HepG2 (cell line): ENCODE data around the gene CLEC9A. TPM values are rescaled to one million over a fixed set of nuclear protein-coding genes. Genes with fewer than 3 reads are reported as not detected.

ENCODE experiments used
- ATAC-seq: fragments of 200-7000 bp; cut with Tn5 transposase; 3 replicates; pipeline ENCODE4 v1.9.1; 2020; ENCODE audit warnings: mild to moderate bottlenecking, moderate library complexity
- BruUV-seq: library from RNA; stranded (reverse); fragments of 400-500 nt; replicated peaks from 2 replicates; lab custom pipeline; 2021; lab: Mats Ljungman, UMichigan
- CTCF ChIA-PET: fragments of 300-600 bp; formaldehyde crosslinking; extraction: SDS; loops from one replicate; lab custom pipeline; 2021; ENCODE audit warnings: low total read pairs, inconsistent platforms, low intra/inter-chr PET ratio; lab: Yijun Ruan, JAX
- POLR2A ChIA-PET: fragments of 350-600 bp; sonication (Branson Sonifier 250); formaldehyde crosslinking; loops from one replicate; lab custom pipeline; 2020; ENCODE audit warnings: antibody characterized with exemption, inconsistent platforms; lab: Yijun Ruan, JAX
- DNase-seq: peaks from one replicate; pipeline ENCODE4 v3.0.0-alpha.2; 2015; ENCODE audit warnings: low spot score
- FAIRE-seq: peaks from 3 replicates; lab custom pipeline; 2011; peaks lifted over from hg19 to GRCh38; lab: Jason Lieb, UNC
- H2AFZ ChIP-seq: one replicate; pipeline ENCODE4 v1.6.1; 2011; ENCODE audit warnings: low read length, inconsistent platforms
- H3K27ac ChIP-seq: fragments of 300-600 bp; 3 replicates; pipeline ENCODE4 v1.8.0; 2011; ENCODE audit warnings: mixed run types, mild to moderate bottlenecking, mixed read lengths, low read length, inconsistent platforms; ENCODE audit not compliant: insufficient read depth; ENCODE audit errors: extremely low read length
- H3K27me3 ChIP-seq, 2 experiments: fragments of 200-600 bp in 1 of 2; 2 replicates in 1 of 2; 3 replicates in 1 of 2; pipeline versions ENCODE4 v1.6.0 to v1.8.0; 2011; ENCODE audit warnings: low read length in 2 of 2, mild to moderate bottlenecking in 2 of 2, moderate library complexity in 2 of 2, inconsistent platforms in 1 of 2; ENCODE audit not compliant: insufficient read depth in 2 of 2, control insufficient read depth in 1 of 2
- H3K36me3 ChIP-seq, 2 experiments: fragments of 200-600 bp in 1 of 2; replicated peaks in 1 of 2; 2 replicates in 1 of 2; 3 replicates in 1 of 2; pipeline versions ENCODE4 v1.5.1 to v1.8.0; 2011; ENCODE audit warnings: low read length in 2 of 2, inconsistent platforms in 1 of 2; ENCODE audit not compliant: insufficient read depth in 2 of 2, control insufficient read depth in 1 of 2
- H3K4me1 ChIP-seq: 2 replicates; pipeline ENCODE4 v1.5.1; 2012; ENCODE audit warnings: low read length, inconsistent platforms; ENCODE audit not compliant: insufficient read depth
- H3K4me2 ChIP-seq: 2 replicates; pipeline ENCODE4 v1.6.0; 2011; ENCODE audit warnings: low read depth, low read length, inconsistent platforms
- H3K4me3 ChIP-seq, 3 experiments: fragments of 200-600 bp in 1 of 3; sonication (generic), shearing (Covaris generic) in 1 of 3; replicated peaks in 1 of 3; 2 replicates each; pipeline ENCODE4 v1.5.1; 2011 to 2016; ENCODE audit warnings: low read length in 3 of 3, inconsistent platforms in 2 of 3, low read depth in 2 of 3, mild to moderate bottlenecking in 2 of 3, control low read depth in 1 of 3, mixed read lengths in 1 of 3; ENCODE audit not compliant: insufficient read depth in 1 of 3
- H3K79me2 ChIP-seq: one replicate; pipeline ENCODE4 v1.6.1; 2011; ENCODE audit warnings: low read length, inconsistent platforms; ENCODE audit not compliant: insufficient read depth
- H3K9ac ChIP-seq: 2 replicates; pipeline ENCODE4 v1.6.0; 2011; ENCODE audit warnings: mild to moderate bottlenecking, low read depth, low read length, inconsistent platforms; ENCODE audit not compliant: insufficient read depth
- H3K9me3 ChIP-seq: 2 replicates; pipeline ENCODE4 v1.5.1; 2012; ENCODE audit warnings: mild to moderate bottlenecking, low read length
- H4K20me1 ChIP-seq: 2 replicates; pipeline ENCODE4 v1.6.0; 2011; ENCODE audit warnings: inconsistent platforms, mild to moderate bottlenecking, low read length, moderate library complexity; ENCODE audit not compliant: insufficient read depth
- ZNF766 ChIP-seq: sonication (generic); formaldehyde crosslinking; IDR thresholded peaks from 2 replicates; pipeline ENCODE4 v1.5.0; 2020; ENCODE audit warnings: missing genetic modification reagents, borderline replicate concordance
- WGBS: methylation state at CpG from one replicate; pipeline ENCODE4 v1.1.6; 2017; ENCODE audit warnings: low lambda C conversion rate; 5-methylcytosine and 5-hydroxymethylcytosine counted together
- in situ Hi-C: cut with HindIII; loops from 2 replicates; pipeline ENCODE4 v1.10.0; 2017; ENCODE audit warnings: low pct_unique_long_range_greater_than_20kb; ENCODE audit not compliant: extremely low pct_ligation_motif_present
- intact Hi-C: fragments of 100-400 bp; cut with micrococcal nuclease; formaldehyde crosslinking; loops from one replicate; pipeline ENCODE4 v1.10.0; 2022; ENCODE audit not compliant: unreplicated experiment
- polyA plus RNA-seq, 8 experiments: library from polyadenylated mRNA; depleted of rRNA in 3 of 8; stranded (reverse) in 7 of 8; unstranded in 1 of 8; fragments of >200 nt; fragmentation: Illumina TruSeq in 4 of 8; extraction: Trizol in 4 of 8; gene quantifications; 2 replicates each; pipeline versions ENCODE4 v1.2.1 to v1.2.3, GENCODE V29; 2011 to 2016; ENCODE audit warnings: low read depth in 4 of 8, missing spikeins in 1 of 8, mixed read lengths in 1 of 8; ENCODE audit not compliant: insufficient read depth in 1 of 8
- total RNA-seq, 5 experiments: library from RNA; depleted of rRNA; stranded (reverse); fragments of >200 nt; fragmentation: Illumina TruSeq; extraction: Trizol; gene quantifications; 2 replicates each; pipeline ENCODE4 v1.2.3, GENCODE V29; 2016; ENCODE audit warnings: low read depth in 1 of 5
- TF ChIP-seq, protein P1 (sequence below): sonication (generic); formaldehyde crosslinking; IDR thresholded peaks from 2 replicates; pipeline ENCODE4 v1.5.0; 2020; ENCODE audit warnings: missing genetic modification reagents, mild to moderate bottlenecking, borderline replicate concordance
- TF ChIP-seq, protein P2 (sequence below): sonication (generic); formaldehyde crosslinking; IDR thresholded peaks from 2 replicates; pipeline ENCODE4 v1.4.0; 2020; ENCODE audit warnings: low read depth, mild to moderate bottlenecking, missing genetic modification reagents

Gene CLEC9A
- total and polyA plus RNA-seq, 2 of the 13 experiments (the other 11 are each of a cell fraction or from before 2014, with no cell fraction given): not detected

DNA sequence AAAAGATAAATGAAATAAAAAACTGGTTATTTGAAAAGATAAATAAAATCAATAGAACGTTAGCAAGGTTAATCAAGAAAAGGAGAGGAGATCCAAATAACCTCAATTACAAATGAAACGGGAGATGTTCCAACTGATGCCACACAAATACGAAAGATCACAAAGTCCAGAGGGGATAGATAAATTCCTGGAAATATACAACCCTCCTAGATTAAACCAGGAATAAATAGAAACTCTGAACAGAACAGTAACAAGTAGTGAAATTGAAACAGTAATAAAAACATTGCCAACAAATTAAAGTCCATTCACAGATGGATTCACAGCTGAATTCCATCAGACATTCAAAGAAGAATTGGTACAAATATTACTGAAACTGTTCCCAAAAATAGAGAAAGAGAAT is 55.9 kb downstream of the CLEC9A start:
- TF ChIP-seq ZNF766: no peak
- TF ChIP-seq, protein P1, sequence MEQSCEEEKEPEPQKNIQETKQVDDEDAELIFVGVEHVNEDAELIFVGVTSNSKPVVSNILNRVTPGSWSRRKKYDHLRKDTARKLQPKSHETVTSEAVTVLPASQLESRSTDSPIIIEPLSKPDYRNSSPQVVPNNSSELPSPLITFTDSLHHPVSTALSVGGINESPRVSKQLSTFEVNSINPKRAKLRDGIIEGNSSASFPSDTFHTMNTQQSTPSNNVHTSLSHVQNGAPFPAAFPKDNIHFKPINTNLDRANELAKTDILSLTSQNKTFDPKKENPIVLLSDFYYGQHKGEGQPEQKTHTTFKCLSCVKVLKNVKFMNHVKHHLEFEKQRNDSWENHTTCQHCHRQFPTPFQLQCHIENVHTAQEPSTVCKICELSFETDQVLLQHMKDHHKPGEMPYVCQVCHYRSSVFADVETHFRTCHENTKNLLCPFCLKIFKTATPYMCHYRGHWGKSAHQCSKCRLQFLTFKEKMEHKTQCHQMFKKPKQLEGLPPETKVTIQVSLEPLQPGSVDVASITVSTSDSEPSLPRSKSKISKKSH (CRISPR knock-in tag): no peak
- 13% methylated on average over 3 of the region's 3 CpGs for WGBS
- Histone ChIP-seq H3K4me3 (no peak overlapping the region), H3K9me3 (no peaks in the 10 kb centered on the region), H3K27me3 (no peaks in the 10 kb centered on the region; a peak in 1 of 5 replicates), H3K9ac (no peak overlapping the region), H3K36me3 (no peaks in the 10 kb centered on the region), H4K20me1 (no peaks in the 10 kb centered on the region), H3K4me2 (no peak overlapping the region), H3K27ac (no peak overlapping the region), H3K79me2 (no peaks in the 10 kb centered on the region), H3K4me1 (no peaks in the 10 kb centered on the region), H2AFZ (no peak overlapping the region)
- ChIA-PET CTCF (no interaction called here), POLR2A (no interaction called here)
- intact Hi-C loops: no loop called here
- no peak for ATAC-seq
- in situ Hi-C loops: no loop called here
- DNase-seq: no peak
- BruUV-seq: no TSS peak
- no peak for FAIRE-seq

DNA sequence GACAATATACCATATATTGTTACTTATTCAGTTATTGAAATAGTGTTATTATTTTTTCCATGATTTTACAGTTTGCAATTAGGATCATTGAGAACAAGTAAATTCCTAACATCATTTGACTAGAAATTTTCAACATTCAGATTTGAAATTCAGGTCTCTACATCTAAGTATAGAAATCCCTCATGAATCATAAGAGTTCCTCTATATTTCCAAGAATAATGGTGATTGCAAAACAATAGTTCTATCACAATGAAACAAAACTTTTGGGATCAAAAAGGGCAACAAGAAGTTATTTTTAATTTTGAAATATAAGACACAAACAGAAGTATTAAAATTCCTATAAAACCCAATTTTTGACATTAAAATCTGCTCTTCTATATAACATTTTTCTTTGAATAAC is 57.5 kb downstream of the CLEC9A start:
- no peak overlapping the region for H3K4me2 ChIP-seq
- no peak overlapping the region for H3K9ac ChIP-seq
- no peak overlapping the region for H3K27ac ChIP-seq
- H2AFZ ChIP-seq: no peak overlapping the region
- no peak for FAIRE-seq
- CTCF ChIA-PET: no interaction called here
- ATAC-seq: no peak
- POLR2A ChIA-PET: no interaction called here
- H3K9me3 ChIP-seq: no peaks in the 10 kb centered on the region
- no peaks in the 10 kb centered on the region for H4K20me1 ChIP-seq
- intact Hi-C loops (no loop called here), in situ Hi-C loops (no loop called here)
- H3K79me2 ChIP-seq: no peaks in the 10 kb centered on the region
- BruUV-seq: no TSS peak
- no peak for DNase-seq
- TF ChIP-seq, protein P2, sequence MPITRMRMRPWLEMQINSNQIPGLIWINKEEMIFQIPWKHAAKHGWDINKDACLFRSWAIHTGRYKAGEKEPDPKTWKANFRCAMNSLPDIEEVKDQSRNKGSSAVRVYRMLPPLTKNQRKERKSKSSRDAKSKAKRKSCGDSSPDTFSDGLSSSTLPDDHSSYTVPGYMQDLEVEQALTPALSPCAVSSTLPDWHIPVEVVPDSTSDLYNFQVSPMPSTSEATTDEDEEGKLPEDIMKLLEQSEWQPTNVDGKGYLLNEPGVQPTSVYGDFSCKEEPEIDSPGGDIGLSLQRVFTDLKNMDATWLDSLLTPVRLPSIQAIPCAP (CRISPR knock-in tag): no peak
- H3K27me3 ChIP-seq: no peaks in the 10 kb centered on the region; a peak in 1 of 5 replicates
- H3K4me1 ChIP-seq: no peaks in the 10 kb centered on the region
- H3K36me3 ChIP-seq: no peaks in the 10 kb centered on the region
- no peak overlapping the region for H3K4me3 ChIP-seq
